Panc1 (cell line): ENCODE results near the gene ZNF33B. TPM values are rescaled to one million over a fixed set of nuclear protein-coding genes. Genes with fewer than 3 reads are reported as not detected.
A peak's percentile ranks its signal among the peaks of the same experiment; 100 is the strongest.

ENCODE experiments used
- ATAC-seq: fragments of 200-7000 bp; cut with Tn5 transposase; 2 replicates; pipeline ENCODE4 v1.9.1; 2020; ENCODE audit warnings: mild to moderate bottlenecking, moderate library complexity
- BruUV-seq: library from RNA; stranded (reverse); fragments of 400-500 nt; replicated peaks from 2 replicates; lab custom pipeline; 2021; lab: Mats Ljungman, UMichigan
- CTCF ChIA-PET: fragments of 300-600 bp; sonication (Branson Sonifier 250); formaldehyde crosslinking; loops from one replicate; lab custom pipeline; 2022; ENCODE audit warnings: antibody characterized with exemption; lab: Charles Lee
- POLR2A ChIA-PET: fragments of 300-600 bp; sonication (Branson Sonifier 250); formaldehyde crosslinking; loops from one replicate; lab custom pipeline; 2022; ENCODE audit warnings: antibody characterized with exemption; lab: Charles Lee
- DNase-seq: peaks from one replicate; pipeline ENCODE4 v3.0.0-alpha.2; 2010; ENCODE audit warnings: low read depth, low spot score
- H3K27ac ChIP-seq: 2 replicates; pipeline ENCODE4 v1.5.1; 2011; ENCODE audit warnings: mild to moderate bottlenecking, low read length, inconsistent platforms
- H3K27me3 ChIP-seq: fragments of 200-500 bp; sonication (Bioruptor generic); 2 replicates; pipeline ENCODE4 v1.6.0; 2014; ENCODE audit warnings: low read length, inconsistent platforms; ENCODE audit not compliant: control insufficient read depth, insufficient read depth
- H3K36me3 ChIP-seq: fragments of 200-500 bp; sonication (Bioruptor generic); 2 replicates; pipeline ENCODE4 v1.5.1; 2014; ENCODE audit warnings: inconsistent platforms, mild to moderate bottlenecking, low read length, moderate library complexity; ENCODE audit not compliant: control insufficient read depth, insufficient read depth
- H3K4me1 ChIP-seq: 2 replicates; pipeline ENCODE4 v1.5.1; 2011; ENCODE audit warnings: inconsistent platforms, mild to moderate bottlenecking, low read length, moderate library complexity; ENCODE audit not compliant: control insufficient read depth, insufficient read depth
- H3K4me3 ChIP-seq, 2 experiments: 2 replicates each; pipeline ENCODE4 v1.5.1; 2011 to 2012; ENCODE audit warnings: low read depth in 2 of 2, low read length in 2 of 2, mild to moderate bottlenecking in 2 of 2, inconsistent platforms in 1 of 2, moderate library complexity in 1 of 2
- H3K9me3 ChIP-seq: fragments of 200-500 bp; sonication (Bioruptor generic); 2 replicates; pipeline ENCODE4 v1.5.1; 2014; ENCODE audit warnings: low read depth, mild to moderate bottlenecking, inconsistent platforms, low read length, moderate library complexity; ENCODE audit not compliant: control insufficient read depth, insufficient read depth
- CTCF ChIP-seq: fragments of 450-650 bp; IDR thresholded peaks from 2 replicates; pipeline ENCODE4 v1.5.1; 2017; ENCODE audit warnings: mild to moderate bottlenecking
- POLR2AphosphoS5 ChIP-seq: IDR thresholded peaks from 2 replicates; pipeline ENCODE4 v1.6.1; 2012; ENCODE audit warnings: mild to moderate bottlenecking, low read depth, low read length, moderate library complexity
- REST ChIP-seq, 2 experiments: IDR thresholded peaks; 2 replicates each; pipeline ENCODE4 v1.6.1; 2011 to 2012; ENCODE audit warnings: low read depth in 2 of 2, control low read depth in 1 of 2, low read length in 1 of 2, mild to moderate bottlenecking in 1 of 2, moderate library complexity in 1 of 2; ENCODE audit not compliant: insufficient read depth in 1 of 2
- SIN3A ChIP-seq: IDR thresholded peaks from 2 replicates; pipeline ENCODE4 v1.6.1; 2012; ENCODE audit warnings: low read depth, mild to moderate bottlenecking, low read length, moderate library complexity, borderline replicate concordance; ENCODE audit not compliant: insufficient read depth
- TCF7L2 ChIP-seq: IDR thresholded peaks from 2 replicates; pipeline ENCODE4 v1.6.1; 2011; ENCODE audit warnings: mild to moderate bottlenecking, low read depth, low read length, inconsistent platforms
- in situ Hi-C: cut with HindIII; loops from 2 replicates; pipeline ENCODE4 v1.10.0; 2016; ENCODE audit warnings: low sequenced_read_pairs, low pct_unique_long_range_greater_than_20kb
- intact Hi-C: fragments of 100-400 bp; cut with micrococcal nuclease; formaldehyde crosslinking; loops from one replicate; pipeline ENCODE4 v1.10.0; 2022; ENCODE audit not compliant: unreplicated experiment
- total RNA-seq: library from RNA; stranded (reverse); gene quantifications from one replicate; pipeline ENCODE4 v1.2.1, GENCODE V29; 2021; ENCODE audit not compliant: unreplicated experiment

The ZNF33B gene
- total RNA-seq, 1 experiment from 2014 or later, result 25.1 TPM

- ChIA-PET POLR2A (no interaction called here), CTCF (interaction anchor here (0.6 to 1.0 kb wide), 2 partner anchors 17 to 71 kb away, joined by 3 to 4 read pairs; no protein-coding TSS in a partner anchor)
Measured at GRCh38 chr10:42645103-42645502, 6.7 kb upstream of the ZNF33B start.

GRCh38 chr10:42640610-42641229 is 2.4 kb upstream of the ZNF33B start:
- no TSS peak for BruUV-seq
- ATAC-seq (no peak), DNase-seq (no peak)
- CTCF ChIA-PET, result no interaction called here
- intact Hi-C loops, result no loop called here
- TF ChIP-seq CTCF (no peak), TCF7L2 (no peak), SIN3A (no peak), REST (IDR thresholded peaks at IDR 0.05; ENCODE audit: insufficient read depth in 1 of 2, low read depth in 2 of 2, low read length in 1 of 2) (no peak), POLR2AphosphoS5 (no peak)
- H3K27ac ChIP-seq, result no peak overlapping the region
- H3K4me3 ChIP-seq, result no peak overlapping the region
- no peaks in the 10 kb centered on the region for H3K9me3 ChIP-seq
- H3K36me3 ChIP-seq, result no peaks in the 10 kb centered on the region
- POLR2A ChIA-PET, result no interaction called here
- H3K4me1 ChIP-seq, result peaks cover 10% of the 10 kb centered on the region
- in situ Hi-C loops, result no loop called here
- no peaks in the 10 kb centered on the region for H3K27me3 ChIP-seq

More at GRCh38 chr10:42645103-42645502, 6.7 kb upstream of the ZNF33B start:
- intact Hi-C loops, result no loop called here
- Histone ChIP-seq H3K4me3 (no peak overlapping the region), H3K36me3 (no peaks in the 10 kb centered on the region), H3K27me3 (peaks cover 2% of the 10 kb centered on the region; the same call in 1 of the 2 replicates), H3K27ac (no peak overlapping the region), H3K9me3 (no peaks in the 10 kb centered on the region), H3K4me1 (no peaks in the 10 kb centered on the region)
- ATAC-seq (no peak), DNase-seq (no peak)
- TF ChIP-seq SIN3A, result no peak
- TF ChIP-seq TCF7L2, result no peak
- in situ Hi-C loops, result no loop called here
- BruUV-seq, result no TSS peak

- no TSS peak for BruUV-seq
- in situ Hi-C loops (no loop called here), intact Hi-C loops (loop anchor here (10.0 kb wide), 1 partner anchor 84 kb away; no protein-coding TSS in a partner anchor)
- Histone ChIP-seq H3K4me3 (peak overlapping the region; percentile 65 to 80), H3K27me3 (no peaks in the 10 kb centered on the region), H3K27ac (peak overlapping the region; percentile 95), H3K36me3 (no peaks in the 10 kb centered on the region), H3K9me3 (no peaks in the 10 kb centered on the region), H3K4me1 (peaks cover 10% of the 10 kb centered on the region)
- CTCF ChIA-PET, result no interaction called here
- no peak for TF ChIP-seq POLR2AphosphoS5
- no peak for TF ChIP-seq TCF7L2
- TF ChIP-seq SIN3A, result no peak
- TF ChIP-seq CTCF, result no peak
- no peak for TF ChIP-seq REST (IDR thresholded peaks at IDR 0.05; ENCODE audit: insufficient read depth in 1 of 2, low read depth in 2 of 2, low read length in 1 of 2)
- ATAC-seq, result no peak
- POLR2A ChIA-PET, result no interaction called here
- no peak for DNase-seq
Measured at GRCh38 chr10:42638821-42639270, 476 bp upstream of the ZNF33B start.
